Neural cell (in vitro differentiated cells): ENCODE results near the gene CD52. TPM values are rescaled to one million over a fixed set of nuclear protein-coding genes. Genes with fewer than 3 reads are reported as not detected.

Experiments
- H2AFZ ChIP-seq: fragments of 200-600, 300-800 bp; sonication (generic), shearing (Covaris generic); 2 replicates; pipeline ENCODE4 v1.6.0; 2014; ENCODE audit warnings: low read depth, mild to moderate bottlenecking, antibody characterized with exemption, low read length, moderate library complexity
- H3F3A ChIP-seq: fragments of 200-600 bp; shearing (Covaris generic); 2 replicates; pipeline ENCODE4 v1.6.1; 2016; ENCODE audit warnings: mild to moderate bottlenecking, moderate library complexity, mixed read lengths, antibody characterized with exemption, low read length; ENCODE audit not compliant: insufficient read depth, poor library complexity, severe bottlenecking
- H3K27ac ChIP-seq: fragments of 200-600, 300-800 bp; sonication (generic), shearing (Covaris generic); 2 replicates; pipeline ENCODE4 v1.5.1; 2014; ENCODE audit warnings: mild to moderate bottlenecking, low read length, moderate library complexity
- H3K27me3 ChIP-seq: fragments of 300-800, 200-600 bp; sonication (generic), shearing (Covaris generic); 2 replicates; pipeline ENCODE4 v1.6.0; 2014; ENCODE audit warnings: mild to moderate bottlenecking, low read depth, low read length, moderate library complexity; ENCODE audit not compliant: insufficient read depth
- H3K36me3 ChIP-seq: fragments of 300-800, 200-600 bp; sonication (generic), shearing (Covaris generic); 2 replicates; pipeline ENCODE4 v1.5.1; 2014; ENCODE audit warnings: mild to moderate bottlenecking, antibody characterized with exemption, low read length, moderate library complexity; ENCODE audit not compliant: insufficient read depth
- H3K4me2 ChIP-seq: fragments of 300-800, 200-600 bp; sonication (generic), shearing (Covaris generic); 2 replicates; pipeline ENCODE4 v1.6.0; 2014; ENCODE audit warnings: mild to moderate bottlenecking, low read length
- H3K4me3 ChIP-seq: fragments of 300-800, 200-600 bp; sonication (generic), shearing (Covaris generic); 2 replicates; pipeline ENCODE4 v1.5.1; 2014; ENCODE audit warnings: mild to moderate bottlenecking, low read length, moderate library complexity
- H3K79me2 ChIP-seq: fragments of 200-600 bp; shearing (Covaris generic); replicated peaks from 2 replicates; pipeline ENCODE4 v1.6.0; 2014; ENCODE audit warnings: mild to moderate bottlenecking, low read length, moderate library complexity; ENCODE audit not compliant: insufficient read depth
- H3K9ac ChIP-seq: fragments of 300-800, 200-600 bp; sonication (generic), shearing (Covaris generic); 2 replicates; pipeline ENCODE4 v1.6.1; 2016; ENCODE audit warnings: mild to moderate bottlenecking, low read length, mixed read lengths
- H3K9me2 ChIP-seq: fragments of 200-600 bp; shearing (Covaris generic); 2 replicates; pipeline ENCODE4 v1.6.1; 2016; ENCODE audit warnings: mild to moderate bottlenecking, low read length, mixed read lengths; ENCODE audit not compliant: insufficient read depth
- H3K9me3 ChIP-seq: fragments of 200-600, 300-800 bp; sonication (generic), shearing (Covaris generic); 2 replicates; pipeline ENCODE4 v1.6.1; 2016; ENCODE audit warnings: mild to moderate bottlenecking, mixed run types, low read length, moderate library complexity, mixed read lengths
- H4K20me1 ChIP-seq: fragments of 200-600 bp; shearing (Covaris generic); 2 replicates; pipeline ENCODE4 v1.6.1; 2016; ENCODE audit warnings: mild to moderate bottlenecking, mixed run types; ENCODE audit not compliant: insufficient read depth
- CTCF ChIP-seq: fragments of 450-650 bp; IDR thresholded peaks from 2 replicates; pipeline ENCODE4 v1.5.1; 2014; ENCODE audit warnings: antibody characterized with exemption, mild to moderate bottlenecking, moderate library complexity; ENCODE audit not compliant: poor library complexity, severe bottlenecking
- EP300 ChIP-seq: fragments of 450-650 bp; conservative IDR thresholded peaks from 2 replicates; pipeline ENCODE4 v1.6.1; 2014; ENCODE audit warnings: antibody characterized with exemption, mild to moderate bottlenecking, moderate library complexity; ENCODE audit not compliant: poor library complexity, severe bottlenecking
- EZH2 ChIP-seq: fragments of 200-600, 300-800 bp; shearing (Covaris generic), sonication (generic); IDR thresholded peaks from 2 replicates; pipeline ENCODE4 v1.6.1; 2014; ENCODE audit warnings: antibody characterized with exemption, low read length, borderline replicate concordance, mild to moderate bottlenecking; ENCODE audit not compliant: insufficient read depth, poor library complexity, severe bottlenecking
- MXI1 ChIP-seq: fragments of 450-650 bp; conservative IDR thresholded peaks from 2 replicates; pipeline ENCODE4 v1.6.1; 2014; ENCODE audit warnings: antibody characterized with exemption, mild to moderate bottlenecking; ENCODE audit not compliant: poor library complexity, severe bottlenecking
- POLR2AphosphoS5 ChIP-seq: IDR thresholded peaks from 2 replicates; pipeline ENCODE4 v1.6.1; 2012
- RAD21 ChIP-seq: fragments of 450-650 bp; conservative IDR thresholded peaks from 2 replicates; pipeline ENCODE4 v1.6.1; 2014; ENCODE audit warnings: antibody characterized with exemption, mild to moderate bottlenecking, moderate library complexity
- REST ChIP-seq: IDR thresholded peaks from 2 replicates; pipeline ENCODE4 v1.6.1; 2012; ENCODE audit warnings: borderline replicate concordance
- SMC3 ChIP-seq: fragments of 450-650 bp; conservative IDR thresholded peaks from 2 replicates; pipeline ENCODE4 v1.6.1; 2014; ENCODE audit warnings: antibody characterized with exemption, mild to moderate bottlenecking, moderate library complexity; ENCODE audit not compliant: poor library complexity
- TAF1 ChIP-seq: IDR thresholded peaks from 2 replicates; pipeline ENCODE4 v1.6.1; 2012; ENCODE audit warnings: low read depth
- polyA plus RNA-seq: library from polyadenylated mRNA; depleted of rRNA; stranded (reverse); fragments of >200 nt; gene quantifications from 2 replicates; pipeline ENCODE4 v1.2.3, GENCODE V29; 2014

Gene CD52
- polyA plus RNA-seq, 1 donor from 2014 or later: not detected

GRCh38 chr1:26278724-26279455 is 38.9 kb upstream of the CD52 start:
- TF ChIP-seq REST (no peak), EZH2 (no peak), TAF1 (no peak), CTCF (no peak), MXI1 (no peak), RAD21 (no peak), EP300 (no peak), POLR2AphosphoS5 (no peak)
- peak overlapping the region; percentile 73 for H3K4me2 ChIP-seq
- peak overlapping the region; percentile 97 for H3K4me3 ChIP-seq
- H3K27ac ChIP-seq: no peak overlapping the region
- peak overlapping the region; percentile 42 for H2AFZ ChIP-seq
- H4K20me1 ChIP-seq: no peaks in the 10 kb centered on the region
- peaks cover 5% of the 10 kb centered on the region for H3K79me2 ChIP-seq
- no peaks in the 10 kb centered on the region for H3K9me3 ChIP-seq
- no peaks in the 10 kb centered on the region for H3K36me3 ChIP-seq
- no peaks in the 10 kb centered on the region for H3F3A ChIP-seq
- no peaks in the 10 kb centered on the region for H3K9me2 ChIP-seq
- H3K27me3 ChIP-seq: no peaks in the 10 kb centered on the region
- H3K9ac ChIP-seq: no peak overlapping the region

- Histone ChIP-seq H3K4me3 (peak within 1 kb of the TSS; percentile 97), H3K4me2 (peak within 1 kb of the TSS; percentile 73), H3F3A (no peaks in the 10 kb centered on the region), H3K79me2 (peaks cover 5% of the 10 kb centered on the region), H3K27ac (peak within 1 kb of the TSS; percentile 42), H3K9me3 (no peaks in the 10 kb centered on the region), H3K9ac (peak within 1 kb of the TSS; percentile 65), H2AFZ (peak within 1 kb of the TSS; percentile 42), H3K36me3 (no peaks in the 10 kb centered on the region), H3K27me3 (no peaks in the 10 kb centered on the region), H4K20me1 (no peaks in the 10 kb centered on the region), H3K9me2 (no peaks in the 10 kb centered on the region)
- TF ChIP-seq CTCF (peak; percentile 76), MXI1 (peak; percentile 80), REST (no peak), SMC3 (peak; percentile 49), RAD21 (no peak), EP300 (no peak), TAF1 (peak; percentile 69), POLR2AphosphoS5 (peak; percentile 65)
Observed at GRCh38 chr1:26279456-26280332, 38.1 kb upstream of the CD52 start, which contains the start of gene SH3BGRL3. SH3BGRL3 (plus strand) TSS chr1:26280086; CDS start chr1:26280156, 70 bp downstream.
